ENCODE results near the gene MTHFD2L. TPM values are rescaled to one million over a fixed set of nuclear protein-coding genes. Genes with fewer than 3 reads are reported as not detected.
A peak's percentile ranks its signal among the peaks of the same experiment; 100 is the strongest.

Gene MTHFD2L
- polyA plus RNA-seq, 3 donors = 4.3 to 7.0 (median 4.8) TPM

- Histone ChIP-seq H3K4me2 (replicated peaks; ENCODE audit: extremely low read depth, low read length, poor library complexity, severe bottlenecking) (no peak overlapping the region), H3K9me3 (replicated peaks in 1 of 2; ENCODE audit: control insufficient read depth in 1 of 2, insufficient read depth in 1 of 2, low read length in 2 of 2) (no peaks in the 10 kb centered on the region), H3K79me2 (ENCODE audit: insufficient read depth, low read length) (no peaks in the 10 kb centered on the region), H4K20me1 (ENCODE audit: insufficient read depth, low read length) (no peaks in the 10 kb centered on the region), H3K4me3 (replicated peaks in 1 of 3; ENCODE audit: low read depth in 2 of 3, low read length in 3 of 3) (no peak overlapping the region), H3K4me1 (ENCODE audit: control insufficient read depth in 1 of 2, insufficient read depth in 2 of 2, low read length in 2 of 2) (peaks cover 21 to 23% of the 10 kb centered on the region in 2 donors), H3K27me3 (ENCODE audit: control insufficient read depth in 2 of 2, insufficient read depth in 2 of 2, low read length in 2 of 2) (no peaks in the 10 kb centered on the region), H3K27ac (ENCODE audit: low read depth in 1 of 2, low read length in 2 of 2) (no peak overlapping the region), H3K36me3 (replicated peaks in 1 of 2; ENCODE audit: control insufficient read depth in 1 of 2, insufficient read depth in 2 of 2, low read length in 2 of 2) (no peaks in the 10 kb centered on the region), H3K9ac (ENCODE audit: insufficient read depth, low read length, poor library complexity, severe bottlenecking) (no peak overlapping the region), H2AFZ (ENCODE audit: insufficient read depth, low read depth, low read length, poor library complexity, severe bottlenecking) (no peak overlapping the region)
- TF ChIP-seq CTCF (IDR thresholded peaks at IDR 0.05) = peak; percentile 94
- peak; percentile 66 to 85 (median 79) for DNase-seq
- H3K9me3 Mint-ChIP-seq = no peaks in the 10 kb centered on the region
- WGBS (ENCODE audit: insufficient coverage) = no CpG with 5 or more reads among the region's 4 CpGs
- H3K4me1 Mint-ChIP-seq = peaks cover 29% of the 10 kb centered on the region
- intact Hi-C loops (cut with micrococcal nuclease) = no loop called here
- peaks cover 0 to 2% (median 1%) of the 10 kb centered on the region in 3 donors for H3K27me3 Mint-ChIP-seq (ENCODE audit: low read depth in 3 of 3)
- H3K4me3 Mint-ChIP-seq = no peak overlapping the region
- H3K36me3 Mint-ChIP-seq = no peaks in the 10 kb centered on the region
- peak overlapping the region in 4 of 7 donors; percentile 15 to 65 (median 36) for H3K27ac Mint-ChIP-seq
Measured at GRCh38 chr4:74228691-74229640, 71.0 kb downstream of the MTHFD2L start.

- peak overlapping the region; percentile 77 to 96 (median 93) for H3K27ac Mint-ChIP-seq
Measured at GRCh38 chr4:74230902-74231499, 73.1 kb downstream of the MTHFD2L start.

More at GRCh38 chr4:74230902-74231499, 73.1 kb downstream of the MTHFD2L start:
- peaks cover 27% of the 10 kb centered on the region for H3K4me1 Mint-ChIP-seq
- peaks cover 16 to 18% of the 10 kb centered on the region in 2 donors for H3K4me1 ChIP-seq (ENCODE audit: control insufficient read depth in 1 of 2, insufficient read depth in 2 of 2, low read length in 2 of 2)
- peaks cover 0 to 2% (median 1%) of the 10 kb centered on the region in 3 donors for H3K27me3 Mint-ChIP-seq (ENCODE audit: low read depth in 3 of 3)
- TF ChIP-seq CTCF (IDR thresholded peaks at IDR 0.05) = no peak
- H4K20me1 ChIP-seq (ENCODE audit: insufficient read depth, low read length) = no peaks in the 10 kb centered on the region
- no peaks in the 10 kb centered on the region for H3K9me3 ChIP-seq (replicated peaks in 1 of 2; ENCODE audit: control insufficient read depth in 1 of 2, insufficient read depth in 1 of 2, low read length in 2 of 2)
- 0% methylated on average over 4 of the region's 7 CpGs for WGBS (ENCODE audit: insufficient coverage)
- peak overlapping the region; percentile 37 for H3K9ac ChIP-seq (ENCODE audit: insufficient read depth, low read length, poor library complexity, severe bottlenecking)
- no peaks in the 10 kb centered on the region for H3K27me3 ChIP-seq (ENCODE audit: control insufficient read depth in 2 of 2, insufficient read depth in 2 of 2, low read length in 2 of 2)
- H3K27ac ChIP-seq (ENCODE audit: low read depth in 1 of 2, low read length in 2 of 2) = peak overlapping the region; percentile 53 to 82
- peak overlapping the region; percentile 41 for H3K4me2 ChIP-seq (replicated peaks; ENCODE audit: extremely low read depth, low read length, poor library complexity, severe bottlenecking)
- H2AFZ ChIP-seq (ENCODE audit: insufficient read depth, low read depth, low read length, poor library complexity, severe bottlenecking) = no peak overlapping the region
- H3K36me3 Mint-ChIP-seq = no peaks in the 10 kb centered on the region
- peak; percentile 91 to 98 (median 94) for DNase-seq
- H3K4me3 Mint-ChIP-seq = peak overlapping the region; percentile 46 to 53
- no peaks in the 10 kb centered on the region for H3K9me3 Mint-ChIP-seq
- no peaks in the 10 kb centered on the region for H3K36me3 ChIP-seq (replicated peaks in 1 of 2; ENCODE audit: control insufficient read depth in 1 of 2, insufficient read depth in 2 of 2, low read length in 2 of 2)
- intact Hi-C loops (cut with micrococcal nuclease) = no loop called here
- H3K79me2 ChIP-seq (ENCODE audit: insufficient read depth, low read length) = no peaks in the 10 kb centered on the region
- H3K4me3 ChIP-seq (replicated peaks in 1 of 3; ENCODE audit: low read depth in 2 of 3, low read length in 3 of 3) = peak overlapping the region in 1 of 3 experiments; percentile 41

Measured in CD14-positive monocyte (primary cell).